D721Med (cell line): ENCODE results near the gene DIS3L2.

Source experiments
- DNase-seq: peaks from one replicate; pipeline ENCODE4 v3.0.0; 2011; ENCODE audit warnings: low spot score; ENCODE audit not compliant: insufficient read length
- FAIRE-seq: peaks from 2 replicates; lab custom pipeline; 2011; peaks lifted over from hg19 to GRCh38; lab: Jason Lieb, UNC
- TF ChIP-seq, protein P1 (sequence below): IDR thresholded peaks from 2 replicates; pipeline ENCODE4 v1.5.1; 2012; ENCODE audit warnings: mild to moderate bottlenecking, control low read depth; ENCODE audit not compliant: insufficient read depth; ENCODE audit errors: missing control alignments

Gene DIS3L2

DNA sequence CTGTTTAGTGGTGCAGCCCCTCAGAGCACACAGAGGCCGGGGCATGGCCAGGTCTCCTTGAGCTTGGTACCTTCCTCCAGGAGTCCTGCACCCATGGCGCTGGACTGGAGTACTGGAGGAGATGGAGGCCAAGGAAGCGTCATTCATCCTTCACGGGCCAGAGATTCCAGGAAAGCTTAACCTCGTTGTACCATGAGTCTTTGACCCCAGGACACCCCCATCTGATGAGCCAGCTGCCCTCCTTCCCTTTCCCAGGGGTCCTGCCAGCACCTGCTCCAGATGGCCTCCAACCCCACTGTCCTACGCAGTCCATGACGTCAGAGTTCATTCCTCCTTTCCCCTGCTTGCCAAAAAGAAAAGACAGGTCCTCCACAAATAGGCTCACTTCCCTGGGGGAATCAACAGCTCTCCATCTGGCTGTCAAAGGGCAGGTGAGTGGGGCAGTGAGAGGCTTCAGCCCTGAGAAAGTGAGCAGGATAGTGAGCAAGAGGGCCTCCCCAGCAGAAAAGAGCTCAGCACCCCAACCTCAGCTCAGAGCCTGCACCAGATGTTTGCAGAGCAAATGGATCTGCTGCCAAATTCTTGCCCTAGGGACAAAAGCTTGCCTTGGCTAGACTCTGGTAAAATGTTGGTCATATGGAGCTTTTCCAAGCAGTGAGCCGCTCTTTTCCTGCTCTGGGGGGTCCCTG lies 30.8 kb upstream of the DIS3L2 start:
- TF ChIP-seq, protein P1, sequence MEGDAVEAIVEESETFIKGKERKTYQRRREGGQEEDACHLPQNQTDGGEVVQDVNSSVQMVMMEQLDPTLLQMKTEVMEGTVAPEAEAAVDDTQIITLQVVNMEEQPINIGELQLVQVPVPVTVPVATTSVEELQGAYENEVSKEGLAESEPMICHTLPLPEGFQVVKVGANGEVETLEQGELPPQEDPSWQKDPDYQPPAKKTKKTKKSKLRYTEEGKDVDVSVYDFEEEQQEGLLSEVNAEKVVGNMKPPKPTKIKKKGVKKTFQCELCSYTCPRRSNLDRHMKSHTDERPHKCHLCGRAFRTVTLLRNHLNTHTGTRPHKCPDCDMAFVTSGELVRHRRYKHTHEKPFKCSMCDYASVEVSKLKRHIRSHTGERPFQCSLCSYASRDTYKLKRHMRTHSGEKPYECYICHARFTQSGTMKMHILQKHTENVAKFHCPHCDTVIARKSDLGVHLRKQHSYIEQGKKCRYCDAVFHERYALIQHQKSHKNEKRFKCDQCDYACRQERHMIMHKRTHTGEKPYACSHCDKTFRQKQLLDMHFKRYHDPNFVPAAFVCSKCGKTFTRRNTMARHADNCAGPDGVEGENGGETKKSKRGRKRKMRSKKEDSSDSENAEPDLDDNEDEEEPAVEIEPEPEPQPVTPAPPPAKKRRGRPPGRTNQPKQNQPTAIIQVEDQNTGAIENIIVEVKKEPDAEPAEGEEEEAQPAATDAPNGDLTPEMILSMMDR = no peak
- DNase-seq (no peak), FAIRE-seq (no peak)

DNA sequence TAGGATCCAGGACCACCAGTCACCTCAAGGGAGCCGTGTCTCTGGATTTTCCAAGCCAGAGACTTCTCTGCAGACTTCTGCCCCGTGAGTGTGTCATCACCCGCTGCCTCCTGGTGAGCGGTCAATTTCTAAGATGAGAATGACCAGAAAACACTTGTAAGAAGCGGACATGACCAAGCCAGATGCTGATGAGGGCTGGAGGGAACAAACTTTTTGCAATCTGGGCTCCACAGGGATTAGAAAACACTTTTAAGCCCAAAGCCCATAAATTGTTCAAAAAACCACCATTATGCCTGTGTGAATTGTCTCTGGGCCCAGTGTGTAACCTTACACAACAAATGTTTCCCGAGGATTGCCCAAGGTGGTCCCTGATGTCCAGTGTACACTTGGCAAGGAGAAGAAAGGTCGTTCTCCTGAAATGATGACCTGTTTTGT lies 30.0 kb upstream of the DIS3L2 start:
- FAIRE-seq (no peak), DNase-seq (no peak)
- TF ChIP-seq, protein P1 = no peak

DNA sequence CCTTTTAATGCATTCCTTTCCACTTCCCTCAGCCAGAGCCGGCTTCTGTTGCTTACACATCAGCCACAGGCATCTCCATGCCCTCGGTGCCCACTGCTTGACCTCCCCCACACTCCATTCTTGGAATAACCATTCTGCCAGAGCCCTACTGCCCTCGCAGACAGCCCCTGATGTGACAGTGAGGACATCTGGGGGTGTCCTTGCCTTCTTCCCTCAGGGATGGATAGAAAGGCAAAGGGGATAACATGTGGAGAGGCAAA lies 28.9 kb upstream of the DIS3L2 start:
- TF ChIP-seq, protein P1 = no peak
- DNase-seq (no peak), FAIRE-seq (no peak)

DNA sequence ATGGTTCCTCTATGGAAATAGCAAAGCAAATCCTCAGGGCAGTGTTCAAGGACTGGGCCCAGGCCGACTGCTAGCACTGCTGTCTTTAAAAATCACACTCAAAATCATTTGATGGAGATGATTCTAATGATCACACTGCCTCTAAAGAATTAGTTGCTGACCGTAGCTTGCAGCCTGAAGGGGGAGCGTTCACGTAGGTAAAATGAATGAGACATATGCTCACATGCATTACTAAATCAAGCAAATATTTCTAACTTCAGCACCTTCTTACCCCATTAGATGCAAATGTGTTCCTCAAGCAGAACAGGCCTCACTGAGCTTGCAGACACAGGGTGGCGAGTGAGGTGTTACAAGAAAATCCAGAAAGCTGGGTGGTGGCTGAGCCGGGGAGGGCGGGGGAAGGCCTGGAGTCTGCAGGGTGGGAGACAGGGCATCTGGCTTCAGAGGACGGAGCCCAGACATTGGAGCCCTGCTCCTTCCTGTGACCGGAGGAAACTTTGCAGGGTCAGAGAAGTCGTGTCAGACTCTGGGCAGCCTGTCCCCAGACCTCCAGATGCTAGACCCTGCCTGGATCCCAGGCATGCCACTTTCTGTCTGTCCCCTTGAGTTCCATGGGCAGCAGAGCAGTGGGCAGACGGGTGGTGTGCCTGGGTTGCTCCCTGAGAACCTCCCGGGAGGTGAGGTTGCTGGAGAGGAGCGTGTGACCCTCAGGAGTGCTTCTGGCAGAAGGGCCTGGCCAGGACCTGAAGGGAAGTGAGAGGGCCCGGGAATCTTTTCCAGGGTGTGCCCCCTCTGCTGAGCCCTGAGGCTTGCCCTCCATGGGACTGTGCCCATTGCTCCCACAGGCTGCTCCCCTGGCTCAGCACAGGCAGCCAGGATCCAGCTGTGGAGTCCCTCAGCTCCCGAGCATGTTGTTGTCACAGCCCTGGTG lies 28.3 kb upstream of the DIS3L2 start:
- DNase-seq (no peak), FAIRE-seq (no peak)
- TF ChIP-seq, protein P1 = peak; percentile 2

DNA sequence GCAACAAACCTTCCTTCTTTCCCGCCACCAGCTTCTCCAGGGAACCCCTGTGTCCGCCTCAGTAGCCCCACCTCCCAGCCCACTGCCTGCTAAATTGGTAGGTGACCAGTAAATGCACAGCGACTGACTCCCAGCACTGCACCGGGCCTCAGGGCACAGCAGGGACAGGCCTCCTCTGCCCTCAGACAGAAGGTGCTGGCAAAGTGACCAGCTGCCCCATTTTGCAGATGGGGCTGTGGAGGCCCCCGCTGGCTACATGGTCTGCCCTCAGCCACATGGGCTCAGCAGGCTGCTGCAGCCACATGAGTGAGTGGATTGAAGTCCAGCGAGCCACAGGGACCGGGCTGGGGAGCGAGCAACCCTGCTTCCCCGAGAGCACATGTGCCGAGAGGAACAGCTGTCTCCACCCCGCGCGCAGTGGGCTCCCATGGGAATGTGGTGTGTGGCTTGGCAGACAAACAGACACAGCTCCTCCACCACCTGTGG lies 27.6 kb upstream of the DIS3L2 start:
- FAIRE-seq (no peak), DNase-seq (no peak)
- TF ChIP-seq, protein P1 = no peak

DNA sequence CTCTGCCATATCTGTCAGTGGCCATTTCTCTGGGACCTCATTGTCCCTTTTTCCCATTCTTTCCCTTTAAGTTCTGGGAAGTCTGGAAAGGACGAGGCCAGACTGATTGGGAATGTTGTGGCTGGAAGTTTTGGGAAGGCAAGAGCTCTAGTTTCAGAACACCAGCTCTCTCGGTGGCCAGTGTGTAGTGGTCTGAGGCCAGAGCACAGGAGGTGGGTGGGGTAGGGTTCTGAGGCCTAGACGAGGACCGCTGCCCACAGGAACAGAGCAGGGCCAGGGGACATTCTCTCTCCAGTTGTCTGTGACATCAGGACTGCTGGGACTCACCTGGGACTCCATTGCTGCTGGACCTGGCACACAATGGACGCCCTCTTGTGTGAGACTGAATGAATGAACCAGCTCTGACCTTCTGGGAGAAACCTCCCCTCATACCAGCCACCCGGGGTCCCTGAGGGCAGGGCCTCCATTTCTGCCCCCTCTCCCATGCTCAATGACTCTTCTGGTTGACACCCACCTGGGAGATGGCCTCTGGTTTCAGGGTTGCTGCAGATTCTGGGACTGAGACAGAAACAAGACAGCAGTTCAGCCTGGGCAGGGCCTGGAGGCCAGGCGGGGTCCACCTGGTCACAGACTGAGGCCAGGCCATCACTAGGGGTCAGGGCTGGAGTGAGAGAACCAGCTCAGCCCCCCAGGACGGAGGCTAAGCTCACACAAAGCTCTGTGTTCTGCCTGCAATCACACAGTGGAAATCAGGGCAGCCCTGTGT lies 26.9 kb upstream of the DIS3L2 start:
- TF ChIP-seq, protein P1 = no peak
- FAIRE-seq (no peak), DNase-seq (no peak)
